Measurements from ENCODE around the gene PPP2R3A. TPM values are rescaled to one million over a fixed set of nuclear protein-coding genes. Genes with fewer than 3 reads are reported as not detected.
A peak's percentile ranks its signal among the peaks of the same experiment; 100 is the strongest.
"Not testable (repeated sequence)": the region's sequence is repeated elsewhere in the genome, so short reads cannot be mapped to it uniquely, and the experiment has no call there.

The PPP2R3A gene
- total RNA-seq, 2 experiments from 2014 or later, result 0.17 to 0.23 TPM

- H3K27me3 Mint-ChIP-seq, result peaks cover 5% of the 10 kb centered on the region
- no peak overlapping the region for H3K27ac Mint-ChIP-seq
- peaks cover 6% of the 10 kb centered on the region for H3K4me1 Mint-ChIP-seq
- H3K9me3 Mint-ChIP-seq, result peaks cover 11% of the 10 kb centered on the region
- no peak overlapping the region for H3K4me3 Mint-ChIP-seq
- H3K36me3 Mint-ChIP-seq, result peaks cover 6% of the 10 kb centered on the region
- DNase-seq (no peak), ATAC-seq (ENCODE audit: low read depth) (no peak)
- POLR2A ChIA-PET, result no interaction called here
Observed at GRCh38 chr3:136114421-136114820, 148.9 kb downstream of the PPP2R3A start.

GRCh38 chr3:136119332-136119731 lies 153.8 kb downstream of the PPP2R3A start:
- POLR2A ChIA-PET, H3K27ac Mint-ChIP-seq, H3K36me3 Mint-ChIP-seq: not testable (repeated sequence)

GRCh38 chr3:136119783-136120182 lies 154.3 kb downstream of the PPP2R3A start:
- not testable (repeated sequence) for H3K9me3 Mint-ChIP-seq, H3K36me3 Mint-ChIP-seq

More at GRCh38 chr3:136119332-136119731, 153.8 kb downstream of the PPP2R3A start:
- not testable (repeated sequence) for DNase-seq; H3K4me1 Mint-ChIP-seq; H3K9me3 Mint-ChIP-seq; H3K4me3 Mint-ChIP-seq; H3K27me3 Mint-ChIP-seq; ATAC-seq (ENCODE audit: low read depth)

GRCh38 chr3:136120373-136121348 lies 155.1 kb downstream of the PPP2R3A start:
- no peaks in the 10 kb centered on the region for H3K4me1 Mint-ChIP-seq
- no peak overlapping the region for H3K4me3 Mint-ChIP-seq
- DNase-seq (no peak), ATAC-seq (ENCODE audit: low read depth) (no peak)
- H3K9me3 Mint-ChIP-seq, result peaks cover 11% of the 10 kb centered on the region
- H3K36me3 Mint-ChIP-seq, result peaks cover 2% of the 10 kb centered on the region
- H3K27me3 Mint-ChIP-seq, result peaks cover 9% of the 10 kb centered on the region
- H3K27ac Mint-ChIP-seq, result no peak overlapping the region
- POLR2A ChIA-PET, result no interaction called here

More at GRCh38 chr3:136119783-136120182, 154.3 kb downstream of the PPP2R3A start:
- H3K4me1 Mint-ChIP-seq; H3K4me3 Mint-ChIP-seq; H3K27me3 Mint-ChIP-seq; DNase-seq; POLR2A ChIA-PET; H3K27ac Mint-ChIP-seq; ATAC-seq (ENCODE audit: low read depth): not testable (repeated sequence)

GRCh38 chr3:136122006-136122405 lies 156.5 kb downstream of the PPP2R3A start:
- peaks cover 9% of the 10 kb centered on the region for H3K27me3 Mint-ChIP-seq
- POLR2A ChIA-PET, result no interaction called here
- no peak overlapping the region for H3K4me3 Mint-ChIP-seq
- no peak overlapping the region for H3K27ac Mint-ChIP-seq
- ATAC-seq (ENCODE audit: low read depth) (no peak), DNase-seq (no peak)
- H3K9me3 Mint-ChIP-seq, result peaks cover 9% of the 10 kb centered on the region
- no peaks in the 10 kb centered on the region for H3K4me1 Mint-ChIP-seq
- peaks cover 3% of the 10 kb centered on the region for H3K36me3 Mint-ChIP-seq

GRCh38 chr3:136131647-136132046 lies 166.1 kb downstream of the PPP2R3A start:
- H3K36me3 Mint-ChIP-seq; POLR2A ChIA-PET; H3K9me3 Mint-ChIP-seq; ATAC-seq (ENCODE audit: low read depth); H3K27ac Mint-ChIP-seq; DNase-seq; H3K4me3 Mint-ChIP-seq; H3K27me3 Mint-ChIP-seq; H3K4me1 Mint-ChIP-seq: not testable (repeated sequence)

GRCh38 chr3:136134091-136134490 lies 168.6 kb downstream of the PPP2R3A start:
- POLR2A ChIA-PET, result no interaction called here
- Mint-ChIP-seq H3K4me3 (no peak overlapping the region), H3K36me3 (peaks cover 2% of the 10 kb centered on the region), H3K9me3 (peaks cover 2% of the 10 kb centered on the region), H3K4me1 (peaks cover 5% of the 10 kb centered on the region), H3K27me3 (peaks cover 2% of the 10 kb centered on the region), H3K27ac (no peak overlapping the region)
- DNase-seq (no peak), ATAC-seq (ENCODE audit: low read depth) (no peak)

- Mint-ChIP-seq H3K4me3 (no peak overlapping the region), H3K9me3 (peaks cover 2% of the 10 kb centered on the region), H3K27ac (no peak overlapping the region), H3K4me1 (peaks cover 5% of the 10 kb centered on the region), H3K27me3 (peaks cover 2% of the 10 kb centered on the region), H3K36me3 (peaks cover 2% of the 10 kb centered on the region)
- no peak for ATAC-seq (ENCODE audit: low read depth)
- POLR2A ChIA-PET, result no interaction called here
- DNase-seq, result no peak
Observed at GRCh38 chr3:136135039-136135802, 169.7 kb downstream of the PPP2R3A start.

GRCh38 chr3:136136454-136136853 lies 170.9 kb downstream of the PPP2R3A start:
- no peaks in the 10 kb centered on the region for H3K36me3 Mint-ChIP-seq
- POLR2A ChIA-PET, result no interaction called here
- ATAC-seq (ENCODE audit: low read depth) (no peak), DNase-seq (no peak)
- peaks cover 7% of the 10 kb centered on the region for H3K4me1 Mint-ChIP-seq
- no peak overlapping the region for H3K4me3 Mint-ChIP-seq
- H3K9me3 Mint-ChIP-seq, result no peaks in the 10 kb centered on the region
- H3K27ac Mint-ChIP-seq, result no peak overlapping the region
- H3K27me3 Mint-ChIP-seq, result peaks cover 2% of the 10 kb centered on the region

- Mint-ChIP-seq H3K36me3 (peaks cover 10% of the 10 kb centered on the region), H3K4me3 (no peak overlapping the region), H3K4me1 (peaks cover 7% of the 10 kb centered on the region), H3K9me3 (no peaks in the 10 kb centered on the region), H3K27ac (peak overlapping the region; percentile 2), H3K27me3 (no peaks in the 10 kb centered on the region)
- DNase-seq (no peak), ATAC-seq (ENCODE audit: low read depth) (no peak)
- POLR2A ChIA-PET, result no interaction called here
Observed at GRCh38 chr3:136141291-136141785, 175.8 kb downstream of the PPP2R3A start.

- POLR2A ChIA-PET, result no interaction called here
- ATAC-seq (ENCODE audit: low read depth) (no peak), DNase-seq (no peak)
- Mint-ChIP-seq H3K4me3 (no peak overlapping the region), H3K9me3 (no peaks in the 10 kb centered on the region), H3K27me3 (no peaks in the 10 kb centered on the region), H3K27ac (no peak overlapping the region), H3K4me1 (peaks cover 7% of the 10 kb centered on the region), H3K36me3 (peaks cover 10% of the 10 kb centered on the region)
Observed at GRCh38 chr3:136141891-136142290, 176.4 kb downstream of the PPP2R3A start.

- no peak overlapping the region for H3K4me3 Mint-ChIP-seq
- H3K4me1 Mint-ChIP-seq, result peaks cover 12% of the 10 kb centered on the region
- H3K36me3 Mint-ChIP-seq, result peaks cover 10% of the 10 kb centered on the region
- no peak for ATAC-seq (ENCODE audit: low read depth)
- H3K27ac Mint-ChIP-seq, result no peak overlapping the region
- POLR2A ChIA-PET, result no interaction called here
- no peaks in the 10 kb centered on the region for H3K9me3 Mint-ChIP-seq
- no peaks in the 10 kb centered on the region for H3K27me3 Mint-ChIP-seq
- no peak for DNase-seq
Observed at GRCh38 chr3:136142592-136142991, 177.1 kb downstream of the PPP2R3A start.

GRCh38 chr3:136144397-136144796 lies 178.9 kb downstream of the PPP2R3A start:
- DNase-seq; H3K27ac Mint-ChIP-seq; POLR2A ChIA-PET; H3K9me3 Mint-ChIP-seq; ATAC-seq (ENCODE audit: low read depth); H3K27me3 Mint-ChIP-seq; H3K4me3 Mint-ChIP-seq: not testable (repeated sequence)
- Mint-ChIP-seq H3K4me1 (peaks cover 14% of the 10 kb centered on the region), H3K36me3 (peaks cover 17% of the 10 kb centered on the region)
